HG02884 (cell line): ENCODE data around the gene CASKIN1.

Experiments
- ATAC-seq: cut with Tn5 transposase; IDR thresholded peaks from one replicate; pipeline ENCODE4 v1.9.1; 2021; ENCODE audit warnings: mild to moderate bottlenecking, moderate library complexity; ENCODE audit not compliant: unreplicated experiment

Gene CASKIN1

DNA sequence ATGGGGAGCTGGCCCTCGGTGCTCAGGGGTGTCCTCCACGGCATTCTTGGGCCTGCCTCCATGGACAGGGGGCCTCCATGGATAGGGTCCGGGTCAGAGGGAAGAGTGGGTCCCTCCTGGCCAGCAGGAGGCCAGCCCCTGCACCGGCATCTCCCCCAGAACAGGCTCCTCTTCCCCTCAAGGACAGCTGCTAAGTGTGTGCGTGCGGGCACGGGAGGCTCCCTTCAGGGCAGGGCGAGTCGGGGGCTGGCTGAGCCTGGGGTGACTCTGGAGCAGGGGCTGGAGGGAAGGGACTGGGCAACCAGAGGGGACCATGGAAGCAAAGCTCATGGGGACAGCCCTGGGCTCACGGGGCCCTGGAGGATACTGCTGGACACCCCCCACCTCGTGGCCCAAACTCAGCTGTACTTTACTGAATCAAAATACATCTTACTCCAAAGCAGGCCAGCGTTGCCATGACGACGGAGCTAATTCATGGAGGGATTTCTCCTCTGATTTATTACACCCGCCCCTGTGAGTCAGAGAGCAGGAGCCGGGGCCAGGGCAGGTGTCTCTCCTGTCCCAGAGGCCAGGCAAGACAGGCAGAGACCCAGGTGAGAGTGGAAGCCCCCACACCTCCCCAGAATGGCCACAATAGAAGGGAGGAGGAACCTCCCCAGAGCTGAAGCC is 2.1 kb downstream of the CASKIN1 start:
- no peak for ATAC-seq

DNA sequence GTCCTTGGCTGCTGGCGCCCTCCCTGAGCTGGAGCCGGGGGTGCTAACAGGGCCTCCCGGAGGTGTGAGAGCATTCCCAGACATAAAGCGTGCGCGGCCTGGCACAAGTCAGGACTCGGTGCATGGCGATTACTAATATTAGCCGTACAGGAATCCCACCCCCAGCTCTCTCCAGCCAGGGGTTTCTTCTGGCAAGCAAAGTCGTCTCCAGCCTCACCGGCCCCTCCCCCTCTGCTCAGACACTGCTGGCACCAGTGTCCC is 5.0 kb downstream of the CASKIN1 start:
- ATAC-seq: no peak

DNA sequence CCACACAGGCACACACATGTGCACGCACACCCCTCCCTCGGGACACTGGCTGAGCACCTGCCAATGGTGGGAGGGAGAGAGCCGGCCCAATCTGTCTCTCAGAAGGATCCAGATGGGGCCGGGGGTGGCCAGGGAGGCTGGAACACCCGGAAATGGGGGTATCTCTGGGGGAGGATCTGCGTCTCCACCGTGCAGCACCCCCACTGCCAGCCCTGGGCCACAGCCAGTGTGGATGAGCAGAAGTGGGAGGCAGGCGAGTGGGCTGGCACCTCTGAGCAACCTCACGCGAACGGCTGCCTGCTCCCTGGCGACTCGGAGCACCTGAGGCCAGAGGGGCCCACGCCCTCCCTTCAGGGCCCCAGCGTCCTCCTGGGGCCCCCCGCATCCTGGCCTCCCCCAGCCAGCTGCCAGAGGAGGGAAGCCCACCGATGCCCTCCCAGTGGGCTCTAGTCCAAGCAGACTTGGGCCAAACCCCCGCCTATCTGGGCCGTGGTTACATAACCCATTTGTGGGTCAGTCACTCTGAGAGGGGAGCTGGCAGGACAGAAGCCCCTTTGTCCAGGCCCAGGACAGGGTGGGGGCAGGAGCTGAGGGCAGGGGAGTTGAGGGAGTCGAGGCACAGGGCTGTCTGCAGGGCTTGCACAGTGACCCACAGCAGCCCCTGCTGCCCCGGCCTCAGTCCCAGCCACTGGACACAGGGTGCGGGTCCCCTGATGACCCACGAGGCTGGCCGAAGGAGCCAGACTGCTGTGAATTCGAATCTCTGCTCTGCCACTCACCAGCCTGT is 5.6 kb downstream of the CASKIN1 start:
- no peak for ATAC-seq

DNA sequence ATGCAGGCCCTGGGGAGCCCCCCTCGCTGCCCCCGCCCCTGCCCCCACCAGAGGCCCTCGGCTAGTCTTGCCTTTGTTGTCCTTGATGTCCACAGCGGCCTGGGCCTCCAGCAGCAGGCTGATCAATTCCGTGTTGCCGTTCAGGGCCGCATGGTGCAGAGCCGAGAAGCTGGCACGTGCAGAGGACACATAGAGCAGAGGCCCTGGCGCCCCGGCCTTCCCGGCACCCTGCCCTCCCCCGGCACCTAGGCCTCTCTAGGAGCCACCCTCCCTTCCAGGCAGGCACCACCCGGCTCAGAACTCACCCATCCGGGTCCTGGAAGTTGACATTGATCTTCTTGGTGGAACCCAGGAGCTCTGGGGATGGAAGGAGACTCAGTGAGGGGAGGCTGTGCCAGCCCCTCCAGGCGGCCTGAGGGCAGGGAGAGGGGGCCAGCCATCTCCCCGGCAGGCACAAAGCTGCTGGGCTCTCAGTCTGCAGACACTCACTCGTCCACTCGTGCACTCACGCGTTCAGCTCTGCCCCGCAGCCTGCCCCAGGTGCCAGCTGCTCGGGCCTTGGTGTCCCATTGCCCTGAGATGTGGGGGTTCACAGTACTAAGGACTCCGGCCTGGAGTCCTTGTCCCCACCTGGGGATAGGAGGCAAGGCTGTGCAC is 6.3 kb downstream of the CASKIN1 start:
- ATAC-seq: no peak

DNA sequence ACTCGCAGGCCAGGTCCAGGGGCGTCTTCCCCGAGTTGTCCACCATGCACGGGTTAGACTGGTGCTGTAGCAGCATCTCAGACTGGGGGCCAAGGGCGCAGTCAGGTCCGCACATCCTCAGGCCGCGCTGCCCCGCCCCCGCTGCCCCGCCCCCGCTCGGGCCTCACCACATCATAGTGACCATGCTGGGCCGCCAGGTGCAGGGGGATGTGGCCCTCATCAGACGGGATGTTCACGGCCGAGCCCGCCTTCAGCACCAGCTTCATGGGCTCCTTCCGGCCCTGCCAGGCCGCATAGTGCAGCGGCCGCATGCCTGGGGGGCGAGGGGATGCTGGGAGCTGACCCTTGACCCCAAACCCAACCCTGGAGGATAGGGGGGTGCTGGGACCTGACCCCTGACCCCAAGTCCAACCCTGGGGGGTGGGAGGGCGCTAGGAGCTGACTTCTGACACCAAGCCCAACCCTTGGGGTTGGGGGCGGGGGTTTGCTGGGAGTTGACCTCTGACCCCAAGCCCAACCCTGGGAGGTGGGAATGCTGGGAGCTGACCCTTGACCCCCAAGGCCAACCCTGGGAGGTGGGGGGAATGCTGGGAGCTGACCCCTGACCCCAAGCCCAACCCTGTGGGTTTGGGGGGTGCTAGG is 7.0 kb downstream of the CASKIN1 start:
- ATAC-seq: no peak

DNA sequence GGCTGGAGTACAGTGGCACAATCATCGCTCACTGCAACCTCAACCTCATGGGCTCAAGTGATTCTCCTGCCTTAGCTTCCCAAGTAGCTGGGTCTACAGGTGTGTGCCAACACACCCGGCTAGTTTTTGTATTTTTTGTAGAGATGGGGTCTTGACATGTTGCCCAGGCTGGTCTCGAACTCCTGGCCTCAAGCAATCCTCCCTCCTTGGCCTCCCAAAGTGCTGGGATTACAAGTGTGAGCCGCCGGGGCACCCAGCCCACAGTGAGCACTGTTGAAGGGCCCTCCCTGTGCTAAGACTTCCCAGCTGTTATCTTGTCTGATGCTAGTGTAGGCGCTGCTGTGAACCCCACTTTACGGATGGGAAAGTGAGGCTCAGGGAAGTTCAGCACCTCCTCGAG is 8.0 kb downstream of the CASKIN1 start:
- no peak for ATAC-seq

DNA sequence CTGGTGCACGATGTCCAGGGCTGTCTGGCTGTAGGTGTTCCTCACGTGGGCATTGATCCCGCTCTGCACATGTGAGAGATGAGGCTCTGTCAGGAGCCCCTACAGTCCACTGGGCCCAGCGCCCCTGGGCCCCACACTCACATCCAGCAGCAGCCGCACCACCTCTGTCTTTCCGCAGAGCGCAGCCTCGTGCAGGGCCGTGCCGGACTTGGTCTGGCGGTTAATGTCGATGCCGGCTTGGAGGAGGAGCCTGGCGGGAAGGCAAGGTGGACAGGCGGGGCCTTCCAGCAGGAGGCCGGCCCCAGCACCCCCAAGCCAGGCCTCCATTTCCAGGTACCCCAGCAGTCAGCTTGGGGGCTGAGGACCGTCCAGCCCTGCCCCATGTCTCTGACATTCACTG is 9.2 kb downstream of the CASKIN1 start:
- no peak for ATAC-seq

DNA sequence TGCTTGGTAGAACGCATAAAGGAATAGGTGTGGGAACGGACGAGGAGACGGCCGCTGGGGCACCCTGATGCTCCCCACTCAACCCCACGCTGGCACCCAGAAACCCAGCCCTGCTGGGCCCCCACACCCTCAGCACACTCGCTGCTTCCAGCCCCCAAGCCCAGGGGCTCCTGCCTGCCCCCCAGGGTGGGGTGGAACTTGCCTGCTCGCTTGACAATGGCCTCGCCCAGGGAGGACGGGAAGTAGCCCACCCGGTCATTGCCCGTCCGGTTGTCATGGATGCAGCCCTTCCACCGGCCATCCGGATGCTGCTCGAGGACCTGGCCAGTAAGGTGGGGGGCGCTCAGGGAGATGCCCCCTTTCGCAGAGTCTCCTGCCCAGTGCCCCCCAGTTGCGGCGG is 9.9 kb downstream of the CASKIN1 start:
- no peak for ATAC-seq

DNA sequence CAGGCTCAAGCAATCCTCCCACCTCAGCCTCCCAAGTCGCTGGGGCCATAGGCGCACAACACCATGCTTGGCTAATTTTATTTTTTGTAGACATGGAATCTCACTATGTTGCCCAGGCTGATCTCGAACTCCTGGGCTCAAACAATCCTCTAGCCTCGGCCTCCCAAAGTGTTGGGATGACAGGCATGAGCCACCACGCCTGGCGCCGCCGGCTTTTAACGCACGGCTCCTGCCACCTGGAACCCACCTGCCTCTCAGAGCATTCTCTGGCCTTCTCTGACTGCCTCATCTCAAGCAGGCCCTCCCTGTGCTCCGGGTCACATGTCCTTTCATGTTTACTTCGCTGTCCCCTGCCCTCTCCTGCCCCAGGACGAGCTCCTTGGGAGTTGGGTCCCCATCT is 10.3 kb downstream of the CASKIN1 start:
- ATAC-seq: no peak

DNA sequence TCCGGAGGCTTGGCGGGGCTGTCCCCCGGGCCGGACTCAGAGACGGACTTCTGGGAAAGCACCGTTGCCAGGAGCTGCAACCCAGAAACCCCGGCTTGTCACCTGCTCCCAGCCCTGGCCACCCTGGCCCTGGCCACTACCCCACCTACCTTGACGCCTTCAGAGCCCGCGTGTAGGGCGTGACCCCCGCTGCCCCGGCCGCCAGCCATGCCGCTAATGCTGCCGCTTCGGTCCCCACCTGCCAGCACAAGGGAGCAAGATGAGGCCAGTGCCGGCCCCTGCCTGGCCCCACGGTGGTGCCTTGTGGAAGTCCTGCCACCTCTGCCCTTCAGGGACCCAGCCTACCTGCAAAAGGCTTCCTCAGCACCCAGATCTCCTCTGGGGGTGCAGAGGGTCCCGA is 11.4 kb downstream of the CASKIN1 start:
- ATAC-seq: no peak

DNA sequence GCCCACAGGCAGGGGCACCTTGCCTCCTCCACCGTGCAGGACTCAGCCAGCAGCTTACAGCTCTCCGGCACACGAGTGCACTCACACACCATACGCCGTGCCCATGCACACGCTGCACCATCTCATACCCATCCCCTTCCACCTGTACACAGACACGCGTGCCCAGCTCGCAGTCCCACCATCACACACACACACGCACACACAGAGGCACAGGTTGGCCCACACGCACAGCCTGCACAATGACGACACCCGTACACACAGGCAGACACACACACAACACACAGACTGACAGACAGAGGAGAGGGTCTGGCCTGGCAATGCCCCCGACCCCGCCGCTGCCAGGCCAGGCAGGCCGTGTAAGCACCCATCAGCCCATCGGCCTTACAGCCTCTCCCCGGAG is 12.1 kb downstream of the CASKIN1 start:
- ATAC-seq: no peak

DNA sequence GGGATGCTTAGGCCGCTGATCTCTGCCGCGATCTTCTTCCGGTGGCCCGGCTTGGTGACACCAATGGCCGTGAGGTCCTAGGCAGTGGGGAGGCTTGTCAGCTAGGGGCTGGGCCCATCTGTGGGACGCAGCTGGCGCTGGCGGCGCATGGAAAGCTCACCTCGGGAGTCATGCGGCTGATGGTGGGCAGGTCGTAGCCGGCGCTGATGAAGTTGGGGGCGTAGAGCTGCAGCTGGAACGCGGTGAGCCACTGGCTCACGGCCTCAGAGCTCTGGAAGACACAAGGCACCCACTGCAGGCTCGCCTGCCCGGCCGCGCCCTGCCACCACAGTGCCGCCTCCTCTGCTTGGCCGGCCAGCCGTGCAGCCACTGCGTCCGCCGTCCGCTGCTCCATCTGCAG is 12.7 kb downstream of the CASKIN1 start:
- no peak for ATAC-seq

DNA sequence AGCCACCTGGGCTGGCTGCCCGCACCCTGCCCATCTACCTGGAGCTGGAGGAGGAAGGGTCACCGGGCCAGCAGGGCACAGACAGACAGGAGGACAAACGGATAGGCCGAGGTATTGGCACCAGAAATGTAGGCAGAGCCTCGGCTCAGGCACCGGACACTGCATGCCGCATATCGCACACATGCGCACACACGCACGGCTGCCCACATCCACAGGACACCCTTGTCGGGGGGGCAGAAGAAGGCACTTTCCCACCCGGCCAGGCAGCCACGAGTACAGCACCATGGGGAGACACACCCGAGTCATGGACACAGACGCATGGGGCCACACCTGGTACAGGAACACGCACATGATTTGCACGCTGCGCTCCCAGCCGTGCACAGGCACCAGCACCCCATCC is 14.5 kb downstream of the CASKIN1 start:
- ATAC-seq: no peak

DNA sequence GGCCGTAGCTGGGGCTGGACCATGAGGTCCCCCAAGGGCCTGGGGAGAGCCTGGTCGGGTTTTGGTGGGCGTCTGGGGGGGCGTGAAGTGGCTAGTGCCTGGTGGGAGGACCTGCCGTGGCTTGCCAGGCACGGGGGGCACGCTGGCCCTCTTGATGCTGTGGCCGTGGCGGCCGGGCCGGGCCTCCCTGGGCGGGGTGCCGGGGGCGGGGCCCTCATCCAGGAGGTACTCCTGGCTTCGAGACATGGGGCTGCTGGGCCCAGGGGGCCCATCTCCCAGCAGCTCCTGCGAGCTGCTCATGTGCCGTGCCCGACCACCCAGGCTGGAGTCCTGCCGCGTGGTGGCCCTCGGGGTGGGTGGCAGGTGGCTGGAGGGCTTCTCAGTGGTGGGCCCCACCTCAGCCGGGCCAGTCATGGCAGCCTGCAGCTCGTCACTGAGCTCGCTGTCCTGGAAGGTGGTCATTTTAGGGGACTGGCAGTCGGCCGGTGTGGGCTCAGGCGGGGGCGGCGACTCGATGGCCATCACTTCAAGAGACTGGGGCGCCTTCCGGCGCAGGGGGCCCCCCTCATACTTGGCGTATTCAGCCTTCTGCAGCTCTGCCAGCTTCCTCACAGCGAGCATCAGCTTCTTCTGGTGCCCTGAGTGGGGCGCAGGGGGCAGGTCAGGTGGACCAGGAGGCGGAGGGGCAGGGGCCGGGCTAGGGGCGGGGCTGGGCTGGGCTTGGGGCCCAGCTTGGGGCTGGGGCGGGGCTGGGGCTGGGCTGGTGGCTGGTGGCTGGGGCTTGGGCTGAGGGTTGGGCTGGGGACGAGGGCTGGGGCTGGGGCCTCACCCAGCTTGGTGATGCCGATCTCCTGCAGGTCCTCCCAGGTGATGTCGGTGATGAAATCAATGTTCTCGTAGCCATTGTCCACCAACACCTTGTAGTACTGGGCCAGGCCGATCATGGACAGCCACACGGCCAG is 15.2 kb downstream of the CASKIN1 start:
- ATAC-seq: no peak

DNA sequence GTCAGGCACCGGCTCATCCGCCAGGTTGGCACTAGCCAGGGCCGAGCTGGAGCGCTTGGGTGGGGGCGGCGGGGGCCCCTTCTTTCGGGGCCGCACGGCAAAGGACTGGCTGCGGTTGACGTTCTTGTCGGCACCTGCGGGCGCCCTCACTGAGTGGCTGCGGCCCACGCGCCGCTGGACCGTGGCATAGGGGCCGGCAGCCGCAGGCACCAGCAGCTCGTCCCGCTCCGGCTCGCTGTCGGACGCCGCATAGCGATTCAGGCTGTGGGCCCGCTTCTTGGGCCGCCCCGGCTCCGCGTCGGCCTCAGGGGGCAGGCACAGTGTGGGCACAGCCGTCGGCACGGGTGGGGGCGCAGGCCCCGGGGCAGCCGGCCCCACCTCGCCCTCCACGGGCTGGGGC is 15.9 kb downstream of the CASKIN1 start:
- ATAC-seq: no peak

DNA sequence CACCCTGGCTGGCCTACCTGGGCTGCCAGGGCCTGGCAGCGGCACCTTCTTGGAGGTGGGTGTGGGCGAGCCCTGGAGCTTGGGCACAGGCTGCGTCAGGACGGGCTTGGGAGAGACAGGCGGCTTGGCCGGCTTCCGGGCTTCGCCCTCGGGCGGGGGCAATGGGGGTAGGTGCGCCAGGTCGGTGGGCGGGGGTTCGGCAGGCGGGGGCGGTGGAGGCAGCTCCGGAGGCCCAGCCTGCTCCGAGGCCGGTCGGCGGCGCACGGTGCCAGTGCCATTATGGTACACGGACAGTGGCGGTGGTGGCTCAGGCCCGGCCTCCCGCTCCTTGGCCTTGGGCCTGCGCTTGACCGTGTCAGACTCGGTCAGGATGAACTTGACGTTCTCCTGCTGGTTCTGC is 16.8 kb downstream of the CASKIN1 start:
- no peak for ATAC-seq

DNA sequence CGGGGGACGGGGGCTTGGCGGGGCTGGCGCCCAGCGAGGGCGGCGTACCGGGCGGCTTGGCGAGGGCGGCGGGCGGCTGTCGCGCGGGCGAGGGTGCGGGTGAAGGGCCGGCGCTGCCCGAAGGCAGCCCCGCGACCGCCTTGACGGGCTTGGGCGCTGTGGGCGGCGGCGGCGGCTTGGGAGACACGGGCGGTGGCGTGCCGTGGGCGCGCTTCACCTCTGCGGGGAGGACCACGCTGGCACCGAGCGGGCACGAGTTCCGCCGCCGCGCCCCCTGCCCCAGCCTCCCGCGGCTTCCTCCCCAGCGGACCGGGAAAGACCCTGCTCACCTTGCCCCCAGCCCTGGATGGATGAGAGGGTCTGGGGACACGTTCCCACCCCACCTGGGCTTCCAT is 17.3 kb downstream of the CASKIN1 start:
- no peak for ATAC-seq

DNA sequence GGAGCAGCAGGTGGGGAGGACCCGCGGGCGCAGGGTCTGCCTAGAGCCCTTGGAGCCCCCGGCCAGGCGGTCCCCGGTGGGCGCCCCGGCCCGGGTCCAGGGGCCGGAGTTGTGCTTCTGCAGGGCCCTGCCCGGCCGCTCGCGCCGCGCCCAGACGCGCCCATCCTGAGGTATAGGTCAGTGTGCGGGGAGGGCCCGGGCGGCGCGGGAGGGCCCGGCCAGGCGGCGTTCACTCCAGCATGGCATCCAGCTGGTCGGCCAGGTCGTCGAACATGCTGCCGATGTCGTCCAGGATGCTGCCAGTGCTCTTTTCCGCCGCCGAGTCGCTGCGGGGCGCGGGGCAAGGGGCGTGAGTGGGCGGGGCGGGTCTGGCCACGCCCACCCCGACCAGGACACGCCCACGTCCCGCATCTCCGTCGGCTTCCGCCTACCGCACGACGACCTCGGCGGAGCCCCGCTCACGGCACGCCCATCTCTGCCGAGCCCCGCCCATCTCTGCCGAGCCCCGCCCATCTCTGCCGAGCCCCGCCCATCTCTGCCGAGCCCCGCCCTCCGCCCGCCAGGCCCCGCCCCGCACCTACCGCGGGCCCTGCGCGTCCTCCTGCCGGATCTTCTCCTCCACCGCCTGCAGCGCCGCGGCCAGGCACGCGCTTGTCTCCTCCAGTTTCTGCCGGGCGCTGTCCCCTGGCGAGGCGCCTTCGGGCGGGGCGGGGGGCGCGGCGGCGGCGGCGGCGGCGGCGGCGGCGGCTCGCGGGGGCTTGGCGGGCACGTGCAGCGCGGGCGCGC is 17.9 kb downstream of the CASKIN1 start:
- ATAC-seq: no peak

DNA sequence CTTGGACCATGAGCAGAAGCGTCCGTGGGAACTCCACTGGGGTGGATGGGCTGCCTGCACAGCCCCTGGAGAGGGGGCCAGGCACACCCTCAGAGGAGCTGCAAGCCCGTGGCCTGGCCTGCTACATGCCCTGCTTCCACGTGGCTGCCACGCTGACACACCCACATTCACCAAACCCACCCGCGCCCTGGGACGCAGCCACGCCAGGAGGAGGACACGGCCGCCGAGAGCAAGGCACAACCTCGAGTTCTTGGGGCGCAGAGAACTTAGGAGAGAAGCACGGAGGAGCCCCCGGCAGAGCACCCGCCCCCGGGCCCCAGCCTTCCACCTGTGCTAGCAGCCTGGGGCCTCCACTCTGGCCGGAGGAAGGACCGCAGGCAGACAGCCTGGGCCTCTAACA is 18.8 kb downstream of the CASKIN1 start:
- ATAC-seq: no peak

DNA sequence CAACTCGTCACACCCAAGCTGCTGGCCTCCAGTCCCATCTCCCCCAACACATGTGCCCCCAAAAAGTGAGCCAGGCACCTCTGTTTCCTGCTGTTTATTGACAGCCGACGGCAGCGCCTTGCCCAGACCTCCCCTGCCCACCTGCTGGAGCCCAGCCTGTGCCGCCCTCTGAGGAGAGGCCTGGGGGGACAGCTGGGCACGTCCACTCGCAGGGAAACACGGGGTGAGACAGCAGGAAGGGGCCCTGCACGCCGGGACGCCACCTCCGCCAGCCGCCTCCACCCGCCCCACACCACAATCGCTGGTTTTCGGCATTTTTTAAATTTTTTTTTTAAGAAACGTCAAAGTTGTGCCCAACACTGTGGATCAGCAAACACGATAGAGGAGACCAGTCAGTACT is 19.3 kb downstream of the CASKIN1 start:
- ATAC-seq: no peak
